Thyroid gland (tissue), 4 donors: ENCODE measurements around the gene HOXC10.

Experiments
- POLR2A ChIP-seq, 2 donors: fragments of 450-650 bp; IDR thresholded peaks; one replicate each; pipeline ENCODE4 v1.6.1; 2017; ENCODE audit warnings: antibody characterized with exemption in 2 of 2, mild to moderate bottlenecking in 2 of 2, moderate library complexity in 1 of 2
- TF ChIP-seq, protein P1 (sequence below), 6 experiments: fragments of 200-600 bp in 3 of 6; fragments of 450-650 bp in 3 of 6; sonication (generic) in 3 of 6; IDR thresholded peaks; one replicate each; pipeline ENCODE4 v1.5.1; 2016 to 2019; ENCODE audit warnings: antibody characterized with exemption in 6 of 6, mild to moderate bottlenecking in 2 of 6, inconsistent platforms in 1 of 6, moderate library complexity in 1 of 6

DNA sequence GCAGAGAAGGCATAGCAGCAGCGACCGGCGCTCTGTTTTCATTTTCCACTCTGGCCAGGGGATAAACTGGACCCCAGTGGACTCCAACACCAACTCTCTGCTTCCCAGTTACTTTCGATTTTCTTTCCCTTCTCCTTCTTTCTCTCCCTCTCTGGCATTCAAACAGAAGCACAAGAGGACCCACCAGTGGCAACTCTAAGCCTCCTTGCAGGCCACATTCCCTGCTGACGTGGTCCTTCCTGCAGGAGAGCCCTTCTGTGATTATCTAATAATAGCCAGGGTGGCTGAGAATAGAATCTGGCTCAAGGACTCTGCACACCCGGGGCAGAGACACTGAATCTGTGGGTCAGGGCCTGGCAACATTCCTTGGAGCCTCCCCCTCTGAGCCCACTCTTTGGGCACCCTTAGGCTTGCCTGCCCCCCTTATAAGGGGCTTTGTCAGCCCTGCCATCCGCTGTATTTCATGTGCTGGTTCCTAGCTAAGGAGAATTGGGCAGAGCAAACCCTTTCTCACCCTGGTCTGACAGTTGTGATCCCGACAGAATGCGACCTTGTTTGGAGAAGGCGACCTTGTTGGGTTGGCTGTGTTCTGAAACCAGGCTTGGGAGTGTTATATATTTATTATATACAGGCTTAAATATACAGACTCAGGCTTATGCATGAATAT lies 35.1 kb downstream of the HOXC10 start:
- TF ChIP-seq, protein P1, sequence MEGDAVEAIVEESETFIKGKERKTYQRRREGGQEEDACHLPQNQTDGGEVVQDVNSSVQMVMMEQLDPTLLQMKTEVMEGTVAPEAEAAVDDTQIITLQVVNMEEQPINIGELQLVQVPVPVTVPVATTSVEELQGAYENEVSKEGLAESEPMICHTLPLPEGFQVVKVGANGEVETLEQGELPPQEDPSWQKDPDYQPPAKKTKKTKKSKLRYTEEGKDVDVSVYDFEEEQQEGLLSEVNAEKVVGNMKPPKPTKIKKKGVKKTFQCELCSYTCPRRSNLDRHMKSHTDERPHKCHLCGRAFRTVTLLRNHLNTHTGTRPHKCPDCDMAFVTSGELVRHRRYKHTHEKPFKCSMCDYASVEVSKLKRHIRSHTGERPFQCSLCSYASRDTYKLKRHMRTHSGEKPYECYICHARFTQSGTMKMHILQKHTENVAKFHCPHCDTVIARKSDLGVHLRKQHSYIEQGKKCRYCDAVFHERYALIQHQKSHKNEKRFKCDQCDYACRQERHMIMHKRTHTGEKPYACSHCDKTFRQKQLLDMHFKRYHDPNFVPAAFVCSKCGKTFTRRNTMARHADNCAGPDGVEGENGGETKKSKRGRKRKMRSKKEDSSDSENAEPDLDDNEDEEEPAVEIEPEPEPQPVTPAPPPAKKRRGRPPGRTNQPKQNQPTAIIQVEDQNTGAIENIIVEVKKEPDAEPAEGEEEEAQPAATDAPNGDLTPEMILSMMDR (IDR thresholded peaks at IDR 0.05): no peak
- TF ChIP-seq POLR2A (IDR thresholded peaks at IDR 0.05): no peak
